HepG2 (cell line): ENCODE data around the gene CREBBP. TPM values are rescaled to one million over a fixed set of nuclear protein-coding genes. Genes with fewer than 3 reads are reported as not detected.

Source experiments
- AKAP8 ChIP-seq: sonication (generic); formaldehyde crosslinking; IDR thresholded peaks from 2 replicates; pipeline ENCODE4 v1.5.1; 2020; ENCODE audit warnings: mild to moderate bottlenecking, missing genetic modification reagents
- CREB3 ChIP-seq: sonication (generic); formaldehyde crosslinking; IDR thresholded peaks from 2 replicates; pipeline ENCODE4 v1.5.0; 2020; ENCODE audit warnings: missing genetic modification reagents
- DZIP1 ChIP-seq: sonication (generic); formaldehyde crosslinking; IDR thresholded peaks from 2 replicates; pipeline ENCODE4 v1.5.0; 2020; ENCODE audit warnings: mild to moderate bottlenecking, missing genetic modification reagents
- GPN1 ChIP-seq: sonication (generic); formaldehyde crosslinking; IDR thresholded peaks from 2 replicates; pipeline ENCODE4 v1.5.1; 2020; ENCODE audit warnings: missing genetic modification reagents, borderline replicate concordance
- KAT2B ChIP-seq: fragments of 150-350 bp; IDR thresholded peaks from 2 replicates; pipeline ENCODE4 v1.6.1; 2014; ENCODE audit warnings: low read depth, low read length, borderline replicate concordance
- KAT7 ChIP-seq: IDR thresholded peaks from 2 replicates; pipeline ENCODE4 v1.6.1; 2018; ENCODE audit warnings: borderline replicate concordance, missing compliant biosample characterization
- MNT ChIP-seq: fragments of 450-650 bp; IDR thresholded peaks from 2 replicates; pipeline ENCODE4 v1.6.1; 2016
- NFKB2 ChIP-seq: sonication (generic); formaldehyde crosslinking; IDR thresholded peaks from 2 replicates; pipeline ENCODE4 v1.4.0; 2020; ENCODE audit warnings: missing genetic modification reagents, borderline replicate concordance
- PHF5A ChIP-seq: IDR thresholded peaks from one replicate; pipeline ENCODE4 v1.6.1; 2018; ENCODE audit warnings: low read depth, missing genetic modification reagents; ENCODE audit not compliant: unreplicated experiment
- RXRA ChIP-seq: sonication (generic); formaldehyde crosslinking; IDR thresholded peaks from 2 replicates; pipeline ENCODE4 v1.5.1; 2020; ENCODE audit warnings: missing genetic modification reagents
- SP4 ChIP-seq: sonication (generic); formaldehyde crosslinking; IDR thresholded peaks from 2 replicates; pipeline ENCODE4 v1.8.1; 2023; ENCODE audit warnings: mild to moderate bottlenecking, missing genetic modification reagents
- TBX3 ChIP-seq: fragments of 450-650 bp; IDR thresholded peaks from 2 replicates; pipeline ENCODE4 v1.6.1; 2017; ENCODE audit warnings: antibody characterized with exemption, mild to moderate bottlenecking, inconsistent platforms, borderline replicate concordance
- UBTF ChIP-seq: sonication (generic); formaldehyde crosslinking; IDR thresholded peaks from 2 replicates; pipeline ENCODE4 v1.4.0; 2020; ENCODE audit warnings: mild to moderate bottlenecking, missing genetic modification reagents
- ZBTB21 ChIP-seq: sonication (generic); formaldehyde crosslinking; IDR thresholded peaks from 2 replicates; pipeline ENCODE4 v1.4.0; 2020; ENCODE audit warnings: missing genetic modification reagents
- ZBTB42 ChIP-seq: sonication (generic); formaldehyde crosslinking; IDR thresholded peaks from 2 replicates; pipeline ENCODE4 v1.5.0; 2020; ENCODE audit warnings: mild to moderate bottlenecking, missing genetic modification reagents
- ZNF367 ChIP-seq: sonication (generic); formaldehyde crosslinking; IDR thresholded peaks from 2 replicates; pipeline ENCODE4 v1.4.0; 2020; ENCODE audit warnings: missing genetic modification reagents, borderline replicate concordance
- ZNF790 ChIP-seq: sonication (generic); formaldehyde crosslinking; IDR thresholded peaks from 2 replicates; pipeline ENCODE4 v1.8.0; 2022; ENCODE audit warnings: missing genetic modification reagents, mild to moderate bottlenecking, borderline replicate concordance
- ZXDC ChIP-seq: sonication (generic); formaldehyde crosslinking; IDR thresholded peaks from 2 replicates; pipeline ENCODE4 v1.5.0; 2020; ENCODE audit warnings: mild to moderate bottlenecking, missing genetic modification reagents
- polyA plus RNA-seq, 8 experiments: library from polyadenylated mRNA; depleted of rRNA in 3 of 8; stranded (reverse) in 7 of 8; unstranded in 1 of 8; fragments of >200 nt; fragmentation: Illumina TruSeq in 4 of 8; extraction: Trizol in 4 of 8; gene quantifications; 2 replicates each; pipeline versions ENCODE4 v1.2.1 to v1.2.3, GENCODE V29; 2011 to 2016; ENCODE audit warnings: low read depth in 4 of 8, missing spikeins in 1 of 8, mixed read lengths in 1 of 8; ENCODE audit not compliant: insufficient read depth in 1 of 8
- total RNA-seq, 5 experiments: library from RNA; depleted of rRNA; stranded (reverse); fragments of >200 nt; fragmentation: Illumina TruSeq; extraction: Trizol; gene quantifications; 2 replicates each; pipeline ENCODE4 v1.2.3, GENCODE V29; 2016; ENCODE audit warnings: low read depth in 1 of 5

The CREBBP gene
- total and polyA plus RNA-seq, 2 of the 13 experiments (the other 11 are each of a cell fraction or from before 2014, with no cell fraction given): 5.3 to 10.4 TPM

GRCh38 chr16:3881499-3881990, 1.0 kb upstream of the CREBBP start (continued):
- TF ChIP-seq UBTF (CRISPR knock-in tag) (no peak), PHF5A (CRISPR knock-in tag) (no peak), SP4 (CRISPR knock-in tag) (no peak), TBX3 (no peak), MNT (no peak), AKAP8 (no peak), NFKB2 (peak; percentile 6; the same call in 1 of the 2 replicates), ZNF790 (CRISPR knock-in tag) (no peak), GPN1 (no peak), ZNF367 (CRISPR knock-in tag) (no peak), ZXDC (no peak), DZIP1 (CRISPR knock-in tag) (0 out of 2 replicates have a peak, but pooled peaks have one; percentile 6), KAT2B (no peak), RXRA (no peak), KAT7 (CRISPR knock-in tag) (no peak), ZBTB42 (CRISPR knock-in tag) (no peak), CREB3 (CRISPR knock-in tag) (no peak), ZBTB21 (CRISPR knock-in tag) (no peak)
